GM19239 (cell line): ENCODE measurements around the gene FKBP1C.

Experiments
- DNase-seq: peaks from one replicate; pipeline ENCODE4 v3.0.0; 2011; ENCODE audit warnings: low spot score; ENCODE audit not compliant: insufficient read length
- FAIRE-seq: peaks from 2 replicates; lab custom pipeline; 2011; peaks lifted over from hg19 to GRCh38; lab: Jason Lieb, UNC

The FKBP1C gene

GRCh38 chr6:63259153-63259552 is 47.9 kb downstream of the FKBP1C start:
- DNase-seq (no peak), FAIRE-seq (no peak)

- DNase-seq, result no peak
- FAIRE-seq, result no peak
These were observed 50.6 kb downstream of the FKBP1C start for GRCh38 chr6:63261820-63262219.
